Breast epithelium (tissue), 4 donors: ENCODE data around the gene TMEM238L. TPM values are rescaled to one million over a fixed set of nuclear protein-coding genes. Genes with fewer than 3 reads are reported as not detected.

Experiments
- DNase-seq, 2 donors: peaks; one replicate each; pipeline ENCODE4 v3.0.0-alpha.2; 2019; ENCODE audit warnings: low spot score in 2 of 2
- H3K27ac ChIP-seq, 2 donors: fragments of 200-600 bp; sonication (generic) in 1 of 2; one replicate each; pipeline ENCODE4 v1.5.1; 2016 to 2019; ENCODE audit warnings: mild to moderate bottlenecking in 1 of 2
- H3K27me3 ChIP-seq, 2 donors: fragments of 200-600 bp; sonication (generic) in 1 of 2; one replicate each; pipeline versions ENCODE4 v1.5.1 to v1.6.0; 2017 to 2019; ENCODE audit warnings: control low read depth in 1 of 2, mild to moderate bottlenecking in 1 of 2
- H3K36me3 ChIP-seq: fragments of 200-600 bp; one replicate; pipeline ENCODE4 v1.5.1; 2019
- H3K4me1 ChIP-seq, 2 donors: fragments of 200-600 bp; sonication (generic); one replicate each; pipeline ENCODE4 v1.5.1; 2016 to 2019; ENCODE audit warnings: control low read depth in 1 of 2
- H3K4me3 ChIP-seq, 3 donors: fragments of 200-600 bp; sonication (generic); 1 replicate in 2 of 3; 2 replicates in 1 of 3; pipeline ENCODE4 v1.5.1; 2016 to 2019; ENCODE audit warnings: mild to moderate bottlenecking in 3 of 3, moderate library complexity in 2 of 3
- H3K9me3 ChIP-seq, 2 donors: fragments of 200-600 bp; sonication (generic) in 1 of 2; one replicate each; pipeline ENCODE4 v1.5.1; 2016 to 2019; ENCODE audit warnings: control low read depth in 1 of 2
- POLR2A ChIP-seq: fragments of 450-650 bp; IDR thresholded peaks from one replicate; pipeline ENCODE4 v1.6.1; 2016; ENCODE audit warnings: antibody characterized with exemption, mild to moderate bottlenecking, moderate library complexity
- POLR2AphosphoS5 ChIP-seq, 3 donors: sonication (generic); formaldehyde crosslinking; IDR thresholded peaks; one replicate each; pipeline ENCODE4 v1.6.1; 2017; ENCODE audit warnings: antibody characterized with exemption in 3 of 3
- intact Hi-C: fragments of 100-400 bp; cut with DNase I; formaldehyde crosslinking; loops from one replicate; pipeline ENCODE4 v1.15.1; 2023; ENCODE audit warnings: low total_unique reads
- total RNA-seq, 3 donors: library from RNA; depleted of rRNA; stranded (reverse); fragments of >200 nt; gene quantifications; one replicate each; pipeline ENCODE4 v1.1.0, GENCODE V29; 2016
- TF ChIP-seq, protein P1 (sequence below), 3 donors: fragments of 450-650 bp; IDR thresholded peaks; one replicate each; pipeline ENCODE4 v1.5.1; 2016 to 2017; ENCODE audit warnings: antibody characterized with exemption in 3 of 3, mild to moderate bottlenecking in 3 of 3, moderate library complexity in 3 of 3

Gene TMEM238L
- total RNA-seq, 3 donors from 2014 or later = 0.66 TPM; not detected in 2

DNA sequence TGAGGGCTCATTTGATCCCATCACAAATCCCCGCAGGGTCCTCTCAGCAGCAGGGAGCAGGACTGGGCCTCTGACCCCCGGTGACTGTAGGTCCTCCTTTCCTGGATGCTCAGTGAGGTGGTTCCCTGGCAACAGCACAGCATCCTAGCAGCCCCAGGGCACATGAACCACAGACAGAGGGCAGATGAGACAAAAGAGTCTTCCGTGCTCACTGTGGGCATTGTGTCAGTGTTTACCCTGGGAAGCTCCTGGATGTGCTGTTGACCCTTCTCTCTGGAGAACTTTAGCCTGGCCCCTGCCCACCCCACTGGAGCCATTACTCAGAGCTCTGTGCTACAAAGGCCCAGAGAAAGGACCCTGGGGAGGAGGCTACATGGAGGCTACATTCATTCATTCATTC, 52.3 kb downstream of the TMEM238L start:
- intact Hi-C loops = loop anchor here (5.0 kb wide), 2 partner anchors 86 to 1141 kb away; partner anchors contain the start of gene PIRT
- peaks cover 0 to 3% of the 10 kb centered on the region in 2 donors for H3K4me1 ChIP-seq
- H3K27ac ChIP-seq = no peak overlapping the region
- TF ChIP-seq, protein P1, sequence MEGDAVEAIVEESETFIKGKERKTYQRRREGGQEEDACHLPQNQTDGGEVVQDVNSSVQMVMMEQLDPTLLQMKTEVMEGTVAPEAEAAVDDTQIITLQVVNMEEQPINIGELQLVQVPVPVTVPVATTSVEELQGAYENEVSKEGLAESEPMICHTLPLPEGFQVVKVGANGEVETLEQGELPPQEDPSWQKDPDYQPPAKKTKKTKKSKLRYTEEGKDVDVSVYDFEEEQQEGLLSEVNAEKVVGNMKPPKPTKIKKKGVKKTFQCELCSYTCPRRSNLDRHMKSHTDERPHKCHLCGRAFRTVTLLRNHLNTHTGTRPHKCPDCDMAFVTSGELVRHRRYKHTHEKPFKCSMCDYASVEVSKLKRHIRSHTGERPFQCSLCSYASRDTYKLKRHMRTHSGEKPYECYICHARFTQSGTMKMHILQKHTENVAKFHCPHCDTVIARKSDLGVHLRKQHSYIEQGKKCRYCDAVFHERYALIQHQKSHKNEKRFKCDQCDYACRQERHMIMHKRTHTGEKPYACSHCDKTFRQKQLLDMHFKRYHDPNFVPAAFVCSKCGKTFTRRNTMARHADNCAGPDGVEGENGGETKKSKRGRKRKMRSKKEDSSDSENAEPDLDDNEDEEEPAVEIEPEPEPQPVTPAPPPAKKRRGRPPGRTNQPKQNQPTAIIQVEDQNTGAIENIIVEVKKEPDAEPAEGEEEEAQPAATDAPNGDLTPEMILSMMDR (IDR thresholded peaks at IDR 0.05) = no peak
- TF ChIP-seq POLR2AphosphoS5 (IDR thresholded peaks at IDR 0.05) = no peak
- TF ChIP-seq POLR2A = no peak
- no peaks in the 10 kb centered on the region for H3K27me3 ChIP-seq
- no peak overlapping the region for H3K4me3 ChIP-seq
- no peaks in the 10 kb centered on the region for H3K36me3 ChIP-seq
- no peaks in the 10 kb centered on the region for H3K9me3 ChIP-seq
- no peak for DNase-seq

GRCh38 chr17:10750210-10750609, 53.7 kb downstream of the TMEM238L start:
- no peaks in the 10 kb centered on the region for H3K9me3 ChIP-seq
- H3K4me1 ChIP-seq = no peaks in the 10 kb centered on the region
- H3K27me3 ChIP-seq = no peaks in the 10 kb centered on the region
- TF ChIP-seq POLR2A (no peak), POLR2AphosphoS5 (IDR thresholded peaks at IDR 0.05) (no peak)
- TF ChIP-seq, protein P1 (IDR thresholded peaks at IDR 0.05) = no peak
- intact Hi-C loops = loop anchor here (5.0 kb wide), 2 partner anchors 87 to 1142 kb away; partner anchors contain the start of gene PIRT
- H3K4me3 ChIP-seq = no peak overlapping the region
- H3K27ac ChIP-seq = no peak overlapping the region
- no peak for DNase-seq
- no peaks in the 10 kb centered on the region for H3K36me3 ChIP-seq

DNA sequence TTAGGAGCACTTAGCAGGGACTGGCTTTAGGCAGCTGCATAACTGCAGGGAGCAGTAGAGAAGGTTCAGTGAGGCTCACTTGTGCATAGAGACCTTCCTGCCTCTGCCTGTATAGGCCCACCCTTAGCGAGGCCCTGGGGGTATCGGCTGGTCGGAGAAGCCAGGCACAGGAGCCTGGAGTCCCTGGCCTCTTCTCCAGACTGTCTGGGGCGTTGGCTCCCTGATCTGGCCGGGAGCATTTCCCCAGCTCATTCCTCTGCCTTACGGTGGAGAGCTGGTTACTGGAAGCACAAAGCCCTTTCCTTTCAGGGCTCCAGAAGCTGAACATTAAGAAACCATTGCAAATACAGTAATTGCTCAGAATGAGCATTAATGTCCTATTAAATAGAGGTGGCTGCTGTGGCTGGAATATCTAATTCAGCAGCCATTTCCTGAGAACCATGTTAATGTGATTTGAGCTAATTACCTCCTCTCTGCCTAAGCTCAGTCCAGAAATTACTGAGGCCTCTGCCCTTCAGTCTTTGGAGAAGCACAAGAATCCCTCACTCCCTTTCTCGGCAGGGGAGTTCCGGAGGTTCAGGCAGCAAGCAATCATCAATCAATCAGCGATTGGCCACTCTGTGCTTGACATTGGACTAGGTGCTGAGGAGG, 55.2 kb downstream of the TMEM238L start:
- DNase-seq = no peak
- H3K36me3 ChIP-seq = no peaks in the 10 kb centered on the region
- intact Hi-C loops = no loop called here
- no peak overlapping the region for H3K4me3 ChIP-seq
- H3K9me3 ChIP-seq = no peaks in the 10 kb centered on the region
- no peaks in the 10 kb centered on the region for H3K4me1 ChIP-seq
- no peaks in the 10 kb centered on the region for H3K27me3 ChIP-seq
- no peak overlapping the region for H3K27ac ChIP-seq
- TF ChIP-seq, protein P1 (IDR thresholded peaks at IDR 0.05) = no peak
- TF ChIP-seq POLR2AphosphoS5 (IDR thresholded peaks at IDR 0.05) (no peak), POLR2A (no peak)

- no peaks in the 10 kb centered on the region for H3K36me3 ChIP-seq
- H3K27ac ChIP-seq = peak overlapping the region in 1 of 2 donors; percentile 40
- peak in 1 of 2 donors; percentile 7 for DNase-seq
- no peaks in the 10 kb centered on the region for H3K4me1 ChIP-seq
- TF ChIP-seq, protein P1 (IDR thresholded peaks at IDR 0.05) = no peak
- TF ChIP-seq POLR2A = no peak
- TF ChIP-seq POLR2AphosphoS5 (IDR thresholded peaks at IDR 0.05) = no peak
- H3K27me3 ChIP-seq = no peaks in the 10 kb centered on the region
- no peaks in the 10 kb centered on the region for H3K9me3 ChIP-seq
- H3K4me3 ChIP-seq = no peak overlapping the region
- intact Hi-C loops = no loop called here
These were observed 58.7 kb downstream of the TMEM238L start for GRCh38 chr17:10745231-10745630.

Other genes with a start within 250 kb of the TMEM238L start
- 1 to 10 TPM in 2 of 3 donors, under 1 TPM in 1; 0.80 to 2.9 (median 2.2) TPM for gene MYH3, start 146.8 kb downstream of the TMEM238L start, total RNA-seq
- gene SCO1, start 106.6 kb downstream of the TMEM238L start, total RNA-seq = 10 to 100 TPM; 17.6 to 22.3 (median 19.3) TPM
- 10 to 100 TPM; 15.2 to 31.0 (median 24.6) TPM for gene ADPRM, start 106.5 kb downstream of the TMEM238L start, total RNA-seq
- gene TMEM220, start 74.1 kb downstream of the TMEM238L start, total RNA-seq = 10 to 100 TPM in 1 of 3 donors, 1 to 10 TPM in 2; 8.5 to 13.4 (median 9.5) TPM
- under 1 TPM in 1 of 3 donors, not detected in 2; under 0.01 TPM for gene PIRT, start 34.0 kb upstream of the TMEM238L start, total RNA-seq